Activated CD8-positive, alpha-beta memory T cell treated with anti-CD3 and anti-CD28 coated beads for 1 hour (primary cell): ENCODE results near the gene HOXD9.

ENCODE experiments used
- DNase-seq, 2 donors: peaks; one replicate each; pipeline ENCODE4 v3.0.0-alpha.2; 2020; ENCODE audit warnings: low read depth in 1 of 2; ENCODE audit errors: extremely low read depth in 1 of 2

HOXD9 gene

DNA sequence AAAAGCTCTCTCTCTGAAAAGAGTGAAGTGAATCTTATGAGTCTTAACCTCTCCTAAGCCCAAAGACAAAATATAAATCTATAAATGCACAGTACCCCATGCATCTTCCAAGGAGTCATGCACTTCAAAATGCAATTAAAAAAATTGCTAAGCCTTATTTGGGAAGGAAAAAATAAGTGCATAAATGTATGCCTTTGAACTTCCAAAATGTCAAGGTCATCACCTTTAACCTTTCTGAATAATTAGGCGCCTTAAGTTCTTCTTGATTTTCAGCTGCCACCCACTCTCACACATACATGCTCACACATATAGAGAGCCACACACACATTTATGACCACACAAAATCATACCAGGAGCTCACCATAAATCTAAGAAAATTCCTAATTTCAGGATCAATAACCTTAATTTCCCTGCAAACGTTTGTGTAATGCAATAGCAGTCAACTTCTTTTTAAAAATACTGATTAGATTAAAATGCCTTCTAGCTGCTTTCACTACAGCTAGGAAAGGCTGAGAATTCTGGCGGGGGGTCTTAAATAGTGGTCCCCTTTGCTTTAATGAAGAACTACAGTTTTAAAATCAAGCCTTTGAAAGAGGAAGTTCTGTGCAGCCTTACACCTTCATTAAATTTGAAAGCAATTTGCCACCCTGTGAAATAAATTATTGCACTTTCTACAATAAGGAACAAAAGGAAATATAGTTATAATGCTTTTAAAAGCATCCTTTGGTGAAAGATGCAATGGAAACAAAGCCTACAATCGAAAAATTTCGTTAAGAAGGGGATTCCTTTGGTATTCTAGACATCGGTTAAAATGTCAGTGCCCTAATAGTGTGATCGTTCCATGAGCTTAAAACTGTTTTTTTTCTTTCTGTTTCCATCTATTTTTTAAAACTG, 11.9 kb upstream of the HOXD9 start:
- no peak for DNase-seq

DNA sequence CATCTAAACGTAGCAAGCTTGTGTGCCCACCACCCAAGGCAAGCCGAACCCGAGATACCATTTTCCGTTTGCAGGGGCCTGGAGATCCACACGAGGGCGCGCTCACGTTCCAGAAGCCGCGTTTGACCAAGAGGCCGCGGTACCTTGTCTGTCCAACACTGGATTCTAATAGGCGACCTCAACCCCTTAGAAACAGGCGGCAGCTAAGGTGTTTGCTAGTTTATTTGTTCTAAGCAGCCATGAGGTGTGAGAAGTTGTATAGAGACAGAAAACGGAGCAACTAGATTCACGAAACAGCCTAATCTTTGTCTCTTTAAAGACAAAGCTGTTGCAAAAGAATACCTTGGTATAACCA, 11.2 kb upstream of the HOXD9 start:
- DNase-seq = no peak

DNA sequence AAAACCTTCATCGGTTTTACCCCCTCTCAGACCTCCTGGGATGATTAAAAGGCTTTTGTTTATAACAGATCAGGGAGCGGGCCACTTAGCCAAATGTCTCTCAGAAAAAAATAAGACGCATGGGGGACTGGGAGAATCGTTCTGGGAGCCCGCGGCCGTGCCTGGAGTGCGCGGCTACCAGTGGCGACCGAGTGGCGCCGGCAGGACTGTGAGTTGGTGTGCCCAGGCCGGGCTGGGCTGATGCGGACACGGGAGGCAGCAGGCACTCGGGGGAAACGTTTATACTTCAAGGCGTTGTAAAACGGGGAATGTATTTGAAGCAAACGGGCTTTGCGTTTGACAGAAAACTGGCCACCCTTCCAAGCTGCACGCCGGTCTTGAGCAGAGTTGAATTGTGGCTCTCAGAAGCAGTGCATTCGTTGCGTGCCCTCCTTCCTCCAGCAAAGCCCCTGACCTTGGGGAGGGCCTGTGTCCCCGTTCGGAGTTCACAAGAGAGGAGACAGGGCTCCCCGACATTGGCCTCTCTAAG, 10.6 kb upstream of the HOXD9 start:
- no peak for DNase-seq

DNA sequence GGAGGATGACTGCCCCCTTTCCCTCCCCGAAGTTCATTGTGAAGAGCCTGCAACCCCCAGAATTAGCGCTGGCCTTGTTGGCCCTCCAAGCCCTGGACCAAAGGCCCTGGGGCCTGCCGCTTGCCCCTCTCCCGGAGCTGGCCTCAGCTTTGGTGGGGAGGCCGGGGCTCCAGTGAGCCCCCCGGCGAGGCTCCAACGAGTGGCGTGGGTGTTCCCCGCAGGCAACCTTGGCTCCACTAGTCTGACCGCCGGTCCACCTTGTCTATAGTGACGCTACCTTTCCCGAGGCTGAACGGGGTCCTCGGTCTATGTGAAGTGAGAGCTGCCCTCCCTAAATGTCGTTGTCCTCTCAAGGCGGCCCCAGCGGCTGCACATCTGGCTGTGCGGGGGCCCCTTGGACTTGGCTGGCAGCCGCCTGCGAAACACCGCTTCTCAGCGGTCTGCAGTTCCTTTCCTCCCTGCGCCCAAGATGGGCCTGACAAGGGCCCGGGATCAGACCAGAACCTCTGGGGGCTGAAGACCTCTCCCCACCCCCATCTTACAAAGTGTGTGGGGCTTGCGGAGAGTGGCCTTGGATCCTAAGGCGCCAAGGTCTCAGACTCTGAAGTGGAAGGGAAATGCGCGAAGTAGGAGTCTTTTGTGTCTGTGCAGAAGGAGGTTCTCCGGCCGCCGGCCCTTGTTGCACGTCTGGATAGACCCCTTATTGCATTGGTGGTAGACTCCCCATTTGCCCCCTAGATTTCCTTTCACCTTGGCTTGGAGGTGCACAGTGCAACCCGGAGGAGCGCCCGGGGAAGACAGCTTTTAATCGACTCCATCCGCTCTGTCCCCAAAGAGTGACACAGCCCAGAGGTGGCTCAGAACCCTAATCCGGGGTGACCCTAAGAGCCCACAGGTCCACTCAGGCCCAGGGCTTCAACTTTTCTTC, 9.9 kb upstream of the HOXD9 start:
- no peak for DNase-seq

DNA sequence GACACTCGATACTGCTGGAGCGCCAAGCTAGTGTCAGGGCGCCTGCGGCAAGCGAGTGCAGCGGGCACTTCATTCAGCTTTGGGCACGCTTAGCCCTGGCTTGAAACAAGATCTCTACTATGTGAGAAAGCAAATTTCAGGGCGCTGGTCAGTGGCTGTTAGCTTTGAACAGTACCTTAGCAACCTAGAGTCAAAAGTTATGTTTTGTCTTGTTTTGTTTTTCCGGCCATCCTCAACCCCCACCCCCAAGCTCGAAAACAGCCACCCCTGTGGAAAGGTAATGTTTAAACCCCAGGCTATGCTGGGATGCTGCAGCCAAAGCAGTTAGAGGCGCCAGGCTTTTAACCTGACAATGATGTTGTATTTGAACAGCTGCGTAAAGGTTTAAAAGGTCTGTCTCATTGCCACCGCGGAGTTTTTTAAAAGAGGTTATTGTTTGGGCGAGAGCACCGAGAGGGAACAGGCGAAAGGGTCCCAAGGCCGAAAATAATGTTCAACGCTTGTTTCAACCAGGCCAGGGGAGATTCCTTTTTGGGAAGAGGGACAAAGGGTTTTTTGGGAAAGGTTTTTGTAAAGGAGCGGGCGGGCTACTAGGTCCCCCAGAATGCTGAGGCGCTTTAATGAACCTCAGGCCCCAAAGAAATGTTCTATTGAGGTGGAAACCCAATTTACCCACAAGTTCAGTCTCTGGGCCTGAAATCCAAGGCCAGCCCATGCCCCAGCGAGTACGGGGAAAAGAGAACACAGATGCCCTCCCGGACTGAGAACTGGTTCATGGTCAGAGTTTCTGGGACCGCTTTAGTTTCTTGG, 8.2 kb upstream of the HOXD9 start:
- DNase-seq = no peak

DNA sequence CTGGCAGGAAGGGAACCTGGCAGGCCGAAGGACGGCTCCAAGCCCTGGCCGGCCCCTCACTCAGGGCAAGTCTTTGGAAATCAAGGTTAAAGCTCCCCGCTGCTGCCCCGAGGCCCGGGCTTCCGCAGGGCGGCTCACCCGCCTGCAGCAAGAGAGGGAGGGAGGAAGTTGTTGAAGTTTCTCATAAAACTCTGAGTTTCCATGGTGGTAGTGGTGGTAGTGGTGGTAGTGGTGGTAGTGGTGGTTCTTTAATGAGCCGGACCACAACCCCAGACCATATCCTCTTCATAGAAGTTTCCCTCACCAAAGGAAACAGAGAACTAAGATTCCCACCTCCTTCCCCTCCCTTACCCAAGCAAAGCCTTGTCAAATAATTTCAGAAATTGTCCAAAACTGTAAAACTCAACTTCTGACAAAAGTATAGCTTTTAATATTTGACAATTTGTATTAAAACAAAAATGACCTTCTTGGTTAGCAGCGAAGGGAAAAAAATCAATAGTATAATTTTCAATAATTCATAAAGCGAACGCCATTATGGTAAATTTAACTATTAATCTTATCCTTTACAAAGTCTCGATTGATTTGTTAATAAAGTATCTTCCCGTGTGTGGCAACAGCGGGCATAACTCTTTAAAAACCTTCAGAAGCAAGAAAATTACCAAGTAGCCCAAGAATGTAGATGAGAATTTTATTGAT, 7.4 kb upstream of the HOXD9 start:
- no peak for DNase-seq

DNA sequence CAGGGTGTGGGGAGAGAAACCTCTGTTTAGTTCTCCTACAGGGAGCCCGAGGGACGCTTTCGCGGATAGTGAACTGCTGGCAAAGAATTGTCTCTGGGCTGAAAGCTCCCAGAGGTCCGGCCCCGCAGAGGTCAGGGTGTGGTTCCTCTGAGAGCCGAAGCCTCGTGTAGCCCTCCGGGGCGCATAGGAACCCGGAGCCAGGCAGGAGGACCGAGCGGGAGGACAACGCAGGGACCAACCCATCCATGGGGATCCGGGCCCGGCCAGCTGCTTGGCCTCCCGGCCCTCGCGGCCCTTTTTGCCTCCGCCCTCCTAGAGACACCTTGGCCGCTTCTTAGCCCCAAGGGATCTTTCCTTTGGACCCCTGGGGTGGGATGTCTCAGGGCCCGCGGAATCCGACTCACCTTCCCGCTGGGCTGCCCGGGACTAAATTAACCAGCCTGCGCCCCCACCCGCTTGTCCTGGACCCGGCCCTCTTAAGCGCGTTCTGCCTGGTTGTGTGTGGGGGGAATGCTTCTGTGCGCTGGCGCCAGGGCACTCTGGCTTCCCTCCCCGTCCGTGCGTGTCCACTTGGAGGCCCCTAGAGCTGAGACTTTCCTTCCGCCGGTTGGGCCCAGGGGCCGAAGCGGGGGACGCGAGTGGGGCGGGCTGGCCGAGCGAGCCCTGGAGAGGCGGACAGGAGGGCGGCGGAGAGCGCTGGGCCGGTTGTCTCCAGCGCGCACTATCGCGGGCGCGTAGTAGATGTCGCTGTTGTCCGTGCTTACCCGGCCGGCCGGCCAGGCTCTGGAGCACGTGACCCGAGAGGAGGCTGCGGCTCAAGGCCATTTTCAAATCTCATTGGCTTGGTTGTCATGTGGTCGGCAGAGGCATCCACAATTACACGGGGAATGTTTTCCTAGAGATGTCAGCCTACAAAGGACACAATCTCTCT, 6.4 kb upstream of the HOXD9 start, which contains the start of gene HOXD10:
Gene HOXD10, plus strand, starts transcription at position 896 of the 931 bp plus-strand sequence. CDS start 56 bp downstream, outside the sequence.
- no peak for DNase-seq

DNA sequence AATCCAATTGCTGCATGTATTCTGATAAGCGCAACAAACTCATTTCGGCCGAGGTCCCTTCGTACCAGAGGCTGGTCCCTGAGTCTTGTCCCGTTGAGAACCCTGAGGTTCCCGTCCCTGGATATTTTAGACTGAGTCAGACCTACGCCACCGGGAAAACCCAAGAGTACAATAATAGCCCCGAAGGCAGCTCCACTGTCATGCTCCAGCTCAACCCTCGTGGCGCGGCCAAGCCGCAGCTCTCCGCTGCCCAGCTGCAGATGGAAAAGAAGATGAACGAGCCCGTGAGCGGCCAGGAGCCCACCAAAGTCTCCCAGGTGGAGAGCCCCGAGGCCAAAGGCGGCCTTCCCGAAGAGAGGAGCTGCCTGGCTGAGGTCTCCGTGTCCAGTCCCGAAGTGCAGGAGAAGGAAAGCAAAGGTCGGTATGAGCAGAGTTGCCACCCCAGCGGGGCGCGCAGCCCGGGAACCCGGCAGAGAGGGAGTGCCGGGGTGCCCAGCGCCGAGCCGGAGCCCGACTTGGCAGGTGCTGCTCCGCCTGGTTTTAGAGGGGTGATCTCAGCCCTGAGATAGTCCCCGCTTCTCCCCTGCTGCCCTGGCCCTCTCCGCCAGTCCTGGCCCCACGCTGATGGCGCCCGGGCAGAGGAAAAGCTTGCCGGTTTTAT, 5.2 kb upstream of the HOXD9 start:
- DNase-seq = no peak

DNA sequence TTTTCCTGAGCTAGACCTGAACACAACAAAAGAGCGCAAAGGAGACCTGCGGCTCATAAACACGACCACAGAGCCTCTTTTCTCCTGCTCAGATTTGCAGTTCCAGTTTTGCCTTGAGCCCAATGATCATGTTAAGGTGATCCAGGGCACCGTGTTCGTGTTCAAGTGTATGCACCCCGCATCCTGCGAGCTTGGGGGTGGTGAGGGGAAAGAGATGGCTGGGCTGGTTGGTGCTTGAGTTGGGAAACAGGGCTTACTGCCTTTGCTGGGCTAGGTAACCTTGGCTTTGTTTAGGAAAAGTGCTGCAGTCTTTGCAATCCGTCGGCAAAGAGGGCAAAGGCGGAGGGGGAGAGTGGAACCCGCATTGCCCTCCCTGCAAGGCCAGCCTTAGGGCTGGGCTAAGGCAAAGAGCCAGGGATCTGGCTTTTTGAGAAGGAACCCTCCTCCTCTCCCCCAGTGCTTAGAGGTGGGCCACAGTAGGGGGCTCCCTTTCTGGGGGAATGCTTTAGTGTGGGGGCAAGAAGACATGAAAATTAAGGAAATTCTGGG, 4.6 kb upstream of the HOXD9 start:
- no peak for DNase-seq

DNA sequence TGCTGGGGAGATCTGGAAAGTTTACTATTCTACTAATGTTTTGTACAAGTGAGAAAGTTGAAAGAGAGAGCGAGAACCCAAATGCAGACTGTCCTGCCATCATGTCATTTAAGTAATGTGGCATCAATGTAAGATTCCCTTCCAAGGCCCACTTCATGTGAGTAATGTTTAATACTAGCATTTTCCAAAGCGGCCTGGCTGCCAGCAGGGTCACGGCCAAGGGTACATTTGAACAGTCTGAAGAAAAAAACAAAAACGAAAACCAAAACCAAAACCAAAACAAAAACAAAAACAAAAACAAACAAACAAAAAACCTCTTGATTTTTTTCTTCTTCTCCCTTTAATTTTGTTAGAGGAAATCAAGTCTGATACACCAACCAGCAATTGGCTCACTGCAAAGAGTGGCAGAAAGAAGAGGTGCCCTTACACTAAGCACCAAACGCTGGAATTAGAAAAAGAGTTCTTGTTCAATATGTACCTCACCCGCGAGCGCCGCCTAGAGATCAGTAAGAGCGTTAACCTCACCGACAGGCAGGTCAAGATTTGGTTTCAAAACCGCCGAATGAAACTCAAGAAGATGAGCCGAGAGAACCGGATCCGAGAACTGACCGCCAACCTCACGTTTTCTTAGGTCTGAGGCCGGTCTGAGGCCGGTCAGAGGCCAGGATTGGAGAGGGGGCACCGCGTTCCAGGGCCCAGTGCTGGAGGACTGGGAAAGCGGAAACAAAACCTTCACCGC, 3.7 kb upstream of the HOXD9 start:
- no peak for DNase-seq

DNA sequence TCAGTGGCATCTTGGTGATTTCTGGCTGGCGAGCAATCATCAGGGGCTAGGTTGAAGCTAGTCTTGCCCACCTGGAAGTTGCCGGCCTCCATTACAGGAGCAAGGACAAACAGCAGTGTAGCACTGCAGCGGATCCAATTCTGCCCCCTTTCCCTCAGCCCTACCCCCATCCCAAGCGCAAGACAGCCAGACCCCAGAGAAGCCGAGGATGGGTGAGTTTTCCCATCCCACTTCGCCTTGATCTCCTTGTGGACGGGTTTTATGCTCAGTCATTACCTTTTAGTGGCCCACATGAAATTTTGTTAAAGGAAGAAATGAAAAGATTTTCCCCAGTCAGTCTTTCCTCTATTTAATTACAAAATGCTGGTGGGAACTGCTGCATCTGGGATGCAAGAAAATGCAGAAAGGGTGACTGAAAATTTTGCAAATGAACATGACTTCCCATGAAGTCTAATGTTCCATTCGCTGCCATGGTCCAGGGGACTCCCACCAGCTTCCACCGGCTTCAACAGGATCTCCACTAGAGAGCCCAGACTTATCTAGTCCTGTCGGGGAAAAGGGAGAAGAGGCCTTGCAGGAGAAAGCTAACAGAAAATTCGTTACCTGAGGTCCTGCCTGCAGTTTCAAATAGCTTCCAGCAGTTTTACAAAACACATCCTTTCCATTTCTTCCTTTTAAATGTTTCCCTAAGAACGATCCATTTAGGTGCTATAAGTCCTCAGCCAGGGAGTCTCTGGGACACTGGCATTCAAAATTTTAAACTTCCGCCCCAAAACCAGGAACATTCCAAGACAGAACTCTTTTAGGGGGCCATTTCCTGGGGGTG, 1.9 kb upstream of the HOXD9 start:
- no peak for DNase-seq

DNA sequence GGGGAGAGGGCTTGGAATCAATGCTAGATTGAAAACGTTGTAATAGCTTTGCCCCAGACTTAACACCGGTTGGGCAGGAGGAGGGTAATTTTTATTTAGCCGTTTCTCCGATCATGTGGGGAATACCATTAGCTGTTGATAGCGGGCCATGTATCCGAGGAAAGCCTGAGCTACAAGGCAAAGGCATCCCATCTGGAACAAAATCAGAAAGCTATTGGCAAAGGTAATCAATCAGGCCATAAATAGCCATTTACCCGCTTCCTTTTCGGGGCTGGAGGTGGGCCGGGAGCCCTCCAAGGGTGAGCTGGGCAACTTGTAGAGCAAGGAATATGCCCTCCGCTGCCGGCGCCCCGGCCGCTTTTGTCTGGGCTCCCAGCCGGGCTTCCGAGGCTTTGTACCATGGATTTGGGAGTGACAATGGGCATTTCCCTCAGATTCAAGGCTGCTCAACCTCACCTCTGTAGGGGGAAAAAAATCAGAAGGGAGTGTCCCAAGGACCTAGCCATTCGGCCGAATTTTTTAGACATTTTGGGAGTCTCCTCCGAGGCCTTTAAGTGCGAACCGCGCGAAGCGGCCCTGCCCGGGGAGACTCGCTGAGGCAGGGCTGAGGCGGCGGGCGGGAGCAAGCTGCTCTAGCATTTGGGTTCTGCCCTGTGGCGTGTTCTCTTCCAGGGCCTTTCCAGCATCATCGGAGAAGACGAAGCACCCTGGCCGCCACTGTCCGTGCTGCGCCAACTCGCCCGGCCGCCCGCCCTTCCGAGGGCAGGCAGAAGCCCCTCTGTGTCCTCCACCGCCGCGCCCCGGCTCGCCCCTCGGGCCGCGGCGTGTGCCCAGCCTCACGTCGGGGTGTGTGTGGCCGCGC, 1.1 kb upstream of the HOXD9 start:
- no peak for DNase-seq

DNA sequence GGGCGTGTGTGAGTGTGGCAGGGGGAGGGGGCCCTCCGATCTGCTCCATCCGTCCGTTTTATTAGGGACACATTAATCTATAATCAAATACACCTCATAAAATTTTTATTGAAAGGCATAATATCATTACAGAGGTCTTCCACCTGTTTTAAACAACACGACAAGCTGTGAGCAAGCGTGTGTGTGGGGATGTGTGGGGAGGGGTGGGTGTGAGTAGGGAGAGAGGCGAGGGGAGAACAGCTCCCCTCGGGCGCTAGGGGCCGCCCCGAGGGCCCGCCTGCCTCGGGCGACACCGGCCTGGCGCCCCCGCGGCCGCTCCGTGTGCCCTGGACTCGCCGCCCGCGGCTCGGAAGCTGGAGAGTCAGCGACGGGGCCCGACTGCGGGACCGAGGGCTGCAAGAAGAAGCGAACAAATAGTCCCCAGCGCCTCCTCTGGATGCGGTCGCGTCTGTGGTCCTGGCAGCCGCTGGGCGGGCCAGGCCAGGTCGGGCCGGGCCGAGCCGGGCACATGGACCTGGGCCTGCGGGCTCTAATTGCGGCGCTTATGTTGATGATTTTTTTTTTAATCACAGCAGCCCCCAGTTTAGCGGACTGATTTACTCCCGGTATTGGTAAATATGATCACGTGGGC, 352 bp upstream of the HOXD9 start:
- no peak for DNase-seq

DNA sequence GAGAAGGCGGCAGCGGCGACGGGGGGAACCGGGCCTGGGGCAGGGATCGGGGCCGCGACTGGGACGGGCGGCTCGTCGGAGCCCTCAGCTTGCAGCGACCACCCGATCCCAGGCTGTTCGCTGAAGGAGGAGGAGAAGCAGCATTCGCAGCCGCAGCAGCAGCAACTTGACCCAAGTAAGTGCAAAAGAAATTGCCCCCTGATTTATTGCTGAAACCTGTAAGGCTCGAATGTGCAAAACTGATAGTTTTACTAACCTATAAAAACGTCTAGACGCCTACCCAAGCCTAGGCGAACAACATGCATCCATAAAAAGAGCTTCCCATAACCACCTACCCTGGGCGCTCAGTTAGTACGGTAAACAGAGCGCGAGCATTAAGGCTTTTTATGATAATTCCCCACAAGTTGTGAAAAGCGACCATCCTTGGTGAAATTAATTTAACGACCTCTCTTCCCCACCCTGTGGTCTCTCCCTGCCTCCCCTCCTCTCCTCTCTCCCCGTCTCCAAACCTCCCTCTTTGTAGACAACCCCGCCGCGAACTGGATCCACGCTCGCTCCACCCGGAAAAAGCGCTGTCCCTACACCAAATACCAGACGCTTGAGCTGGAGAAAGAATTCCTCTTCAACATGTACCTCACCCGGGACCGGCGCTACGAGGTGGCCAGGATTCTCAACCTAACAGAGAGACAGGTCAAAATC, 1.0 kb downstream of the HOXD9 start:
- no peak for DNase-seq
